ENCODE measurements around the gene SRRM5. TPM values are rescaled to one million over a fixed set of nuclear protein-coding genes. Genes with fewer than 3 reads are reported as not detected.
"Not testable (repeated sequence)": the region's sequence is repeated elsewhere in the genome, so short reads cannot be mapped to it uniquely, and the experiment has no call there.

SRRM5 gene
- total RNA-seq, 2 experiments from 2014 or later = 0.37 to 0.79 TPM

GRCh38 chr19:43639519-43640423 is 27.9 kb downstream of the SRRM5 start, which contains the start of gene CADM4:
CADM4 (minus strand) TSS chr19:43639850; CDS start chr19:43639790, 60 bp downstream.
- no peak within 1 kb of the TSS for H3K27ac Mint-ChIP-seq
- peak; percentile 83 for ATAC-seq

GRCh38 chr19:43640424-43640757 is 28.5 kb downstream of the SRRM5 start:
- H3K4me1 Mint-ChIP-seq = peaks cover 10% of the 10 kb centered on the region
- DNase-seq = no peak
- no peaks in the 10 kb centered on the region for H3K9me3 Mint-ChIP-seq (ENCODE audit: low read depth)
- H3K36me3 Mint-ChIP-seq = no peaks in the 10 kb centered on the region
- peaks cover 41% of the 10 kb centered on the region for H3K27me3 Mint-ChIP-seq
- H3K4me3 Mint-ChIP-seq = peak overlapping the region; percentile 69
- no peak overlapping the region for H3K27ac Mint-ChIP-seq
- no peak for ATAC-seq
- CTCF ChIA-PET = interaction anchor here (1.3 kb wide), 1 partner anchor 28 kb away, joined by 5 read pairs; no protein-coding TSS in a partner anchor

More at GRCh38 chr19:43639519-43640423, 27.9 kb downstream of the SRRM5 start, which contains the start of gene CADM4:
- Mint-ChIP-seq H3K4me3 (peak within 1 kb of the TSS; percentile 69), H3K36me3 (no peaks in the 10 kb centered on the region), H3K4me1 (peaks cover 10% of the 10 kb centered on the region), H3K9me3 (ENCODE audit: low read depth) (no peaks in the 10 kb centered on the region), H3K27me3 (peaks cover 41% of the 10 kb centered on the region)
- DNase-seq = no peak
- CTCF ChIA-PET = no interaction called here

- H3K9me3 Mint-ChIP-seq (ENCODE audit: low read depth) = no peaks in the 10 kb centered on the region
- DNase-seq (no peak), ATAC-seq (no peak)
- peak overlapping the region; percentile 17 for H3K4me3 Mint-ChIP-seq
- CTCF ChIA-PET = interaction anchor here (0.8 to 1.3 kb wide), 3 partner anchors 23 to 168 kb away, joined by 3 to 5 read pairs (median 3); no protein-coding TSS in a partner anchor
- H3K27me3 Mint-ChIP-seq = peaks cover 41% of the 10 kb centered on the region
- peaks cover 12% of the 10 kb centered on the region for H3K4me1 Mint-ChIP-seq
- H3K27ac Mint-ChIP-seq = no peak overlapping the region
- H3K36me3 Mint-ChIP-seq = no peaks in the 10 kb centered on the region
Observed at GRCh38 chr19:43641333-43641732, 29.4 kb downstream of the SRRM5 start.

GRCh38 chr19:43642531-43642930 is 30.6 kb downstream of the SRRM5 start:
- CTCF ChIA-PET = interaction anchor here (1.9 kb wide), 1 partner anchor 9 kb away, joined by 8 read pairs; no protein-coding TSS in a partner anchor
- no peak overlapping the region for H3K4me3 Mint-ChIP-seq
- H3K27me3 Mint-ChIP-seq = peaks cover 34% of the 10 kb centered on the region

GRCh38 chr19:43643326-43643725 is 31.4 kb downstream of the SRRM5 start:
- DNase-seq = no peak
- peaks cover 12% of the 10 kb centered on the region for H3K4me1 Mint-ChIP-seq
- CTCF ChIA-PET = interaction anchor here (1.5 to 1.9 kb wide), 2 partner anchors 8 to 88 kb away, joined by 4 to 8 read pairs; no protein-coding TSS in a partner anchor
- peaks cover 26% of the 10 kb centered on the region for H3K27me3 Mint-ChIP-seq
- H3K36me3 Mint-ChIP-seq = no peaks in the 10 kb centered on the region
- no peak for ATAC-seq
- H3K9me3 Mint-ChIP-seq (ENCODE audit: low read depth) = no peaks in the 10 kb centered on the region
- H3K4me3 Mint-ChIP-seq = no peak overlapping the region
- no peak overlapping the region for H3K27ac Mint-ChIP-seq

More at GRCh38 chr19:43642531-43642930, 30.6 kb downstream of the SRRM5 start:
- Mint-ChIP-seq H3K36me3 (no peaks in the 10 kb centered on the region), H3K27ac (no peak overlapping the region), H3K4me1 (peaks cover 12% of the 10 kb centered on the region), H3K9me3 (ENCODE audit: low read depth) (no peaks in the 10 kb centered on the region)
- DNase-seq (no peak), ATAC-seq (no peak)

- CTCF ChIA-PET = interaction anchor here (1.5 kb wide), 1 partner anchor 89 kb away, joined by 4 read pairs; no protein-coding TSS in a partner anchor
- H3K27ac Mint-ChIP-seq = no peak overlapping the region
- H3K36me3 Mint-ChIP-seq = no peaks in the 10 kb centered on the region
- no peak for ATAC-seq
- peaks cover 17% of the 10 kb centered on the region for H3K27me3 Mint-ChIP-seq
- peaks cover 10% of the 10 kb centered on the region for H3K4me1 Mint-ChIP-seq
- no peak for DNase-seq
- no peaks in the 10 kb centered on the region for H3K9me3 Mint-ChIP-seq (ENCODE audit: low read depth)
- no peak overlapping the region for H3K4me3 Mint-ChIP-seq
Observed at GRCh38 chr19:43644181-43644580, 32.3 kb downstream of the SRRM5 start.

- no peak overlapping the region for H3K27ac Mint-ChIP-seq
Observed at GRCh38 chr19:43648633-43649032, 36.7 kb downstream of the SRRM5 start.

GRCh38 chr19:43649514-43649913 is 37.6 kb downstream of the SRRM5 start:
- DNase-seq = no peak
- ATAC-seq = no peak
- H3K27ac Mint-ChIP-seq = no peak overlapping the region
- H3K36me3 Mint-ChIP-seq = peaks cover 4% of the 10 kb centered on the region
- CTCF ChIA-PET = interaction anchor here (1.0 to 1.1 kb wide), 2 partner anchors 94 to 160 kb away, joined by 3 read pairs; no protein-coding TSS in a partner anchor
- no peaks in the 10 kb centered on the region for H3K9me3 Mint-ChIP-seq (ENCODE audit: low read depth)
- H3K27me3 Mint-ChIP-seq = no peaks in the 10 kb centered on the region
- peaks cover 6% of the 10 kb centered on the region for H3K4me1 Mint-ChIP-seq
- no peak overlapping the region for H3K4me3 Mint-ChIP-seq

More at GRCh38 chr19:43648633-43649032, 36.7 kb downstream of the SRRM5 start:
- no peaks in the 10 kb centered on the region for H3K27me3 Mint-ChIP-seq
- ATAC-seq (no peak), DNase-seq (no peak)
- peaks cover 3% of the 10 kb centered on the region for H3K36me3 Mint-ChIP-seq
- H3K4me3 Mint-ChIP-seq = no peak overlapping the region
- CTCF ChIA-PET = interaction anchor here (1.1 kb wide), 1 partner anchor 93 kb away, joined by 3 read pairs; no protein-coding TSS in a partner anchor
- no peaks in the 10 kb centered on the region for H3K9me3 Mint-ChIP-seq (ENCODE audit: low read depth)
- H3K4me1 Mint-ChIP-seq = peaks cover 6% of the 10 kb centered on the region

GRCh38 chr19:43650276-43650675 is 38.4 kb downstream of the SRRM5 start:
- not testable (repeated sequence) for H3K36me3 Mint-ChIP-seq; DNase-seq; H3K27ac Mint-ChIP-seq; H3K9me3 Mint-ChIP-seq (ENCODE audit: low read depth); H3K4me3 Mint-ChIP-seq; ATAC-seq; H3K4me1 Mint-ChIP-seq; H3K27me3 Mint-ChIP-seq
- CTCF ChIA-PET = interaction anchor here (1.0 to 2.2 kb wide), 2 partner anchors 24 to 159 kb away, joined by 3 to 6 read pairs; no protein-coding TSS in a partner anchor

GRCh38 chr19:43651758-43652545 is 40.1 kb downstream of the SRRM5 start:
- CTCF ChIA-PET = interaction anchor here (0.9 to 2.2 kb wide), 10 partner anchors 9 to 219 kb away, joined by 3 to 8 read pairs (median 4); partner anchors contain the start of gene ZNF576
- no peak overlapping the region for H3K4me3 Mint-ChIP-seq
- H3K4me1 Mint-ChIP-seq = peaks cover 5% of the 10 kb centered on the region
- ATAC-seq (peak; percentile 66), DNase-seq (peak; percentile 67)
- H3K27me3 Mint-ChIP-seq = no peaks in the 10 kb centered on the region
- peak overlapping the region; percentile 6 for H3K27ac Mint-ChIP-seq
- H3K9me3 Mint-ChIP-seq (ENCODE audit: low read depth) = no peaks in the 10 kb centered on the region
- peaks cover 13% of the 10 kb centered on the region for H3K36me3 Mint-ChIP-seq

GRCh38 chr19:43652546-43652874 is 40.6 kb downstream of the SRRM5 start:
- Mint-ChIP-seq H3K9me3 (ENCODE audit: low read depth) (no peaks in the 10 kb centered on the region), H3K27ac (no peak overlapping the region), H3K36me3 (peaks cover 16% of the 10 kb centered on the region), H3K4me1 (peaks cover 5% of the 10 kb centered on the region), H3K27me3 (no peaks in the 10 kb centered on the region), H3K4me3 (no peak overlapping the region)
- ATAC-seq = no peak
- CTCF ChIA-PET = interaction anchor here (0.9 to 2.2 kb wide), 8 partner anchors 10 to 220 kb away, joined by 3 to 8 read pairs (median 4); partner anchors contain the start of gene ZNF576
- no peak for DNase-seq

- Mint-ChIP-seq H3K27ac (no peak overlapping the region), H3K4me1 (peaks cover 5% of the 10 kb centered on the region), H3K4me3 (no peak overlapping the region), H3K36me3 (peaks cover 24% of the 10 kb centered on the region), H3K27me3 (no peaks in the 10 kb centered on the region), H3K9me3 (ENCODE audit: low read depth) (no peaks in the 10 kb centered on the region)
- ATAC-seq (no peak), DNase-seq (no peak)
- CTCF ChIA-PET = no interaction called here
Observed at GRCh38 chr19:43656436-43656835, 44.5 kb downstream of the SRRM5 start.

GRCh38 chr19:43658001-43658400 is 46.1 kb downstream of the SRRM5 start:
- ATAC-seq (no peak), DNase-seq (no peak)
- Mint-ChIP-seq H3K9me3 (ENCODE audit: low read depth) (no peaks in the 10 kb centered on the region), H3K27me3 (no peaks in the 10 kb centered on the region), H3K4me1 (no peaks in the 10 kb centered on the region), H3K36me3 (peaks cover 25% of the 10 kb centered on the region), H3K27ac (no peak overlapping the region), H3K4me3 (no peak overlapping the region)
- CTCF ChIA-PET = no interaction called here
